NCI-H1092 treated with DMSO at 0.1 percent for 48 hours (cell line): ENCODE data around the gene NRCAM.

Experiments
- DNase-seq: peaks from one replicate; lab custom pipeline; 2025; lab: John Stamatoyannopoulos, UW

Gene NRCAM

GRCh38 chr7:108128514-108128913 lies 327.7 kb downstream of the NRCAM start:
- DNase-seq, result no peak

- DNase-seq, result no peak
Observed at GRCh38 chr7:108127461-108127860, 328.8 kb downstream of the NRCAM start.

GRCh38 chr7:108124820-108125219 lies 331.4 kb downstream of the NRCAM start:
- DNase-seq, result no peak

GRCh38 chr7:108122181-108122580 lies 334.1 kb downstream of the NRCAM start:
- DNase-seq, result no peak

- DNase-seq, result no peak
Observed at GRCh38 chr7:108120933-108121332, 335.3 kb downstream of the NRCAM start.

- no peak for DNase-seq
Observed at GRCh38 chr7:108120196-108120595, 336.0 kb downstream of the NRCAM start.

- DNase-seq, result no peak
Observed at GRCh38 chr7:108118959-108119358, 337.3 kb downstream of the NRCAM start.

GRCh38 chr7:108114117-108114841 lies 342.0 kb downstream of the NRCAM start:
- DNase-seq, result peak; percentile 6

- DNase-seq, result no peak
Observed at GRCh38 chr7:108112683-108113082, 343.6 kb downstream of the NRCAM start.

GRCh38 chr7:108109221-108109908 lies 346.9 kb downstream of the NRCAM start:
- peak; percentile 55 for DNase-seq

- DNase-seq, result no peak
Observed at GRCh38 chr7:108108131-108108530, 348.1 kb downstream of the NRCAM start.

GRCh38 chr7:108104324-108104723 lies 351.9 kb downstream of the NRCAM start:
- no peak for DNase-seq

- DNase-seq, result no peak
Observed at GRCh38 chr7:108103558-108104298, 352.5 kb downstream of the NRCAM start.

- DNase-seq, result no peak
Observed at GRCh38 chr7:108102671-108103312, 353.4 kb downstream of the NRCAM start.

- no peak for DNase-seq
Observed at GRCh38 chr7:108101759-108102158, 354.5 kb downstream of the NRCAM start.

GRCh38 chr7:108099713-108100112 lies 356.5 kb downstream of the NRCAM start:
- no peak for DNase-seq

GRCh38 chr7:108097703-108098102 lies 358.5 kb downstream of the NRCAM start:
- DNase-seq, result peak; percentile 3
